Measurements from ENCODE around the gene CTNND1.
"Not testable (repeated sequence)": the region's sequence is repeated elsewhere in the genome, so short reads cannot be mapped to it uniquely, and the experiment has no call there.

DNA sequence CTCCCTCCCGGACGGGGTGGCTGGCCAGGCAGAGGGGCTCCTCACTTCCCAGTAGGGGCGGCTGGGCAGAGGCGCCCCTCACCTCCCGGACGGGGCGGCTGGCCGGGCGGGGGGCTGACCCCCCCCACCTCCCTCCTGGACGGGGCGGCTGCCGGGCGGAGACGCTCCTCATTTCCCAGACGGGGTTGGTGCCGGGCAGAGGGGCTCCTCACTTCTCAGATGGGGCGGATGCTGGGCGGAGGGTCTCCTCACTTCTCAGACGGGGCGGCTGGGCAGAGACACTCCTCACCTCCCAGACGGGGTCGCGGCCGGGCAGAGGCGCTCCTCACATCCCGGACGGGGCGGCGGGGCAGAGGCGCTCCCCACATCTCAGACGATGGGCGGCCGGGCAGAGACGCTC lies 44.9 kb upstream of the CTNND1 start:
- TF ChIP-seq, protein P1, sequence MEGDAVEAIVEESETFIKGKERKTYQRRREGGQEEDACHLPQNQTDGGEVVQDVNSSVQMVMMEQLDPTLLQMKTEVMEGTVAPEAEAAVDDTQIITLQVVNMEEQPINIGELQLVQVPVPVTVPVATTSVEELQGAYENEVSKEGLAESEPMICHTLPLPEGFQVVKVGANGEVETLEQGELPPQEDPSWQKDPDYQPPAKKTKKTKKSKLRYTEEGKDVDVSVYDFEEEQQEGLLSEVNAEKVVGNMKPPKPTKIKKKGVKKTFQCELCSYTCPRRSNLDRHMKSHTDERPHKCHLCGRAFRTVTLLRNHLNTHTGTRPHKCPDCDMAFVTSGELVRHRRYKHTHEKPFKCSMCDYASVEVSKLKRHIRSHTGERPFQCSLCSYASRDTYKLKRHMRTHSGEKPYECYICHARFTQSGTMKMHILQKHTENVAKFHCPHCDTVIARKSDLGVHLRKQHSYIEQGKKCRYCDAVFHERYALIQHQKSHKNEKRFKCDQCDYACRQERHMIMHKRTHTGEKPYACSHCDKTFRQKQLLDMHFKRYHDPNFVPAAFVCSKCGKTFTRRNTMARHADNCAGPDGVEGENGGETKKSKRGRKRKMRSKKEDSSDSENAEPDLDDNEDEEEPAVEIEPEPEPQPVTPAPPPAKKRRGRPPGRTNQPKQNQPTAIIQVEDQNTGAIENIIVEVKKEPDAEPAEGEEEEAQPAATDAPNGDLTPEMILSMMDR (IDR thresholded peaks at IDR 0.05): not testable (repeated sequence)
- TF ChIP-seq EP300 (IDR thresholded peaks at IDR 0.05): not testable (repeated sequence)

All from gastroesophageal sphincter (tissue), 3 donors.